GM21825 (cell line): ENCODE results near the gene CFAP74.
A peak's percentile ranks its signal among the peaks of the same experiment; 100 is the strongest.

Source experiments
- ATAC-seq: cut with Tn5 transposase; IDR thresholded peaks from one replicate; pipeline ENCODE4 v1.9.1; 2021; ENCODE audit warnings: mild to moderate bottlenecking, moderate library complexity; ENCODE audit not compliant: unreplicated experiment

Gene CFAP74

DNA sequence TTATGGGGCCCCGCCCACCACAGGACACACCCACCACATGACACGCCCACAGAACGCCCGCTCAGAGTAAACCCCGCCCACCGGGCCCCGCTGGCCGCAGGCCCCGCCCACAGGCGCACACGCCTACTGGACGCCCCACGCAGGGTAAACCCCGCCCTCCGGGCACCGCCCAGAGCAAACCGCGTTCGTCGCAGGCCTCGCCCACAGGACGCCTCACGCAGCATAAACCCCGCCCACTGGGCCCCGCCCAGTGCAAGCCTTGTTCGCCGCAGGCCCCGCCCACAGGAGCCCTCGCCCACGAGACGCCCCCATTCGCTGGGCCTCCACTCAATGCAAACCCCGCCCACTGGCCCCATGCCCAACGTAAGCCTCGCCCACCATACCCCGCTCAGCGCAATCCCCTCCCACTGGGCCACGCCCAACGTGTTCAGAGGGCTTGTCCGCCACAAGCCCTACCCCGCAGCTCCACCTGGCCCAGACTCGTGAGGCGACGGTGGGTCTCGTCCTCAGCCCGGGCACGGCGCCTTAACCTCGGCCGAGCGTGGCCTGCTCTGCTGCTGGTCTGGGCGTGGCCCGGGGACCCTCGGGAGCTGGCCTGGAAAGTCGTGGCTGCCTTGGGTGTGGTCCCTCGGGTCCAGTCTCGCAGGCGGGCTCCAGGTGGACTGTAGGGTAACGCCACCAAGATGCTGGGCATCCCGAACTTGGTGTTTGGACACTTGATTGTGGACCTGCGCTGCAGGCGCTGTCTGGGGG lies 84.1 kb downstream of the CFAP74 start:
- peak; percentile 78 for ATAC-seq

DNA sequence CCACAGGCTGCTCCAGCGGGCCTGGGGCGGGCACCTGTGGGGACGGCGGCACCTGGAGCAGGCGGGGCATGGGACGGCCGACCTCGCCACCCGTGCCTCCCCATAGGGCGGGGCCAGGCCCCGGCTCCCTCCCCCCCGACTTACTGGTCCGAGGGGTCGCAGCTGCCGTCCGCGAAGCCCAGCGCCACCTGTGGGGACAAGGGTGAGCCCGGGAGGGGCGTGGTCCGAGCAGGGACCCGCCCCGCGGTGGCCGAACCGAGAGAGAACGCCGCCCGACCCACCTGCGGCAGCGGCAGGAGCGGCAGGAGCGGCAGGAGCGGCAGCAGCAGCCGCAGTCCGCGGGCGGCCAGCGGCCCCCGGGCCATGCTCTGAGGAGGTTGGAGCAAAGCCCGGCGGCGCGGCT lies 84.7 kb downstream of the CFAP74 start, which contains the start of gene TMEM52:
TMEM52 (minus strand) TSS at position 379 of the 403 bp plus-strand sequence; CDS start at position 365, 14 bp downstream.
- ATAC-seq, result no peak

DNA sequence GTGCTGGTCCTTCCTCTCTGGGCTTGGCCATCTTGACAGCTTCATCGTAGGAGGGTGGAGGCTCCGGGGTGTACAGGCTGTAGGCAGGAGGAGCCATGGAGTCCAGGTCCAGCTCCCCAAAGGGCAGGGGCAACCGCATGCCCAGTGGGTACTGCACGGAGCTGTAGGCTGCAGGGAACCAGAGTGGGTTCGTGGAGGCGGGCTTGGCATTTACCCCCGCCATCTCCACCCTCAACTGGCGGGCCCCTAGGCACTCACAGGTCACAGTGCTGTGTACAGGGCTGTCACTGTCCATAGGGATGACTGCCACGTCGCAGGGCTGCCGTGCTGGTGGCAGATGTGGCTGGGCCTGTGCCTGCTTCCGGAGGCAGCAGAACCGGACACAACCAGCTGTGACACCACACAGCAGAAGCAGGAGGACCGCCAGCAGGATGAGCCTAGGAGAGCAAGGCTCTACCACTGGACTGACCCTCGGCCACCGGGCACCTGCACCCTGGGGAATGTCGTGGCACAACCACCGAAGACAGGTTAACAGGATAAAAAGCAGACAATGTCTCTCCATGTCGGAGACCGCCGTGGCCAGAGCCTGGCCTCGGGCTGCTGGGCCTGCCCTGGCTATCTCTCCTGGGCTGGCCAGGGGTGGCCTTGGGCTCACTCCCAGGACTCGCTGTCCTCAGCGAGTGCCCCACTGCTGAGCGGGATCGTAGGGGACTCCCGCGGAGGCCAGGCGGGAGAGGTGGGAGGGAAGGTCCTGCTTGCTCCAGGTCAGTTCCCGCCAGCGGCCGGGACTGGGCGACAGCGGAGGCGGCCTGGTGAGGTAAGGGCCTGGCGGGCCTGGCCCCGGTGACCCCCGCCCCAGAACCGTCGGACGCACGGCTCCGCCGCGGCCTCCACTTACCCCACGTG lies 85.3 kb downstream of the CFAP74 start:
- no peak for ATAC-seq

DNA sequence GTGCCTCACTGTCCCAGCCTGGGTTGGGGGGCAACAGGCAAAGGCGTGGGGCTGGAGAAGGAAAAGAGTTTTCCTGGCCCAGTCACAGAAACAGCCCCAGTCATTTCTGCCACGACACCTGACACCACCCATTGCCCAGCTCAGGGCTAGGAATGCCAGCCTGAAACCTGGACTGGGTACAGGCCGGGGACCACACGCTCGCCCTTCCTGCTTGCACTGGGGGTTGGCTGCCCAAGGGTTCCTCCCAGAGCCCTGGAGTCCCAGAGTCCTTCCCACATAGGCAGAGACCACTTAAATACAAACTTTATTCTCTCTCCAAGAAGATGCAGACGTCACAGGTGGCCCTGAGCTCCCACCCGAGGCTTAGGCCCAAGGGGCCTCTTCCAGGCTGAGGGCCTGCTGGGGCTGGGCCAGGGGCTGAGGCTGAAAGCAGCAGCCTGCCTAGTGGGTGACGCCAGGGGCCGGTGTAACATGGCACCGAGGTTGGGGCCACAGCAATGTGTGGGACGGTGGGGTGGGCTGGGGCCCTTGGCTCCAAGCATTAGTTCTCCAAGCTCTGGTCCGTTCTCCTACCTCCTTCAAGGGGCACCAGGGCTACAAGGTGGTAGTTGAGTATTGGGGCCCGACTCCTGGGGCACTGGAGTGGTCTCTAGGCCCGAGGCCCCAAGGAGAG lies 86.1 kb downstream of the CFAP74 start:
- no peak for ATAC-seq

DNA sequence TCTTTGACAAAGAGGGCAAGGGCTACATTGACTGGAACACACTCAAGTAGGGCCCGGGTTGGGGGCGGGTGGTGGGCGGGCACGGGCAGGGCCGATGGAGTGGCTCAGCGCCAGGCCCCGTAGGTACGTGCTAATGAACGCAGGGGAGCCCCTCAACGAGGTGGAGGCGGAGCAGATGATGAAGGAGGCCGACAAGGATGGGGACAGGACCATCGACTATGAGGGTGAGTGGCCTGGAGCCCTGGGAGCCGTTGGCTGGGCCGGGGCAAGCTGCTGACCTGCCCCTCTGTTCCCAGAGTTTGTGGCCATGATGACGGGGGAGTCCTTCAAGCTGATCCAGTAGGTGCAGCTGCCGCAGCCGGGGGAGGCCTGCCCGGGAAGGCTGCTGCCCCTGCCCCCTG lies 86.7 kb downstream of the CFAP74 start:
- no peak for ATAC-seq

DNA sequence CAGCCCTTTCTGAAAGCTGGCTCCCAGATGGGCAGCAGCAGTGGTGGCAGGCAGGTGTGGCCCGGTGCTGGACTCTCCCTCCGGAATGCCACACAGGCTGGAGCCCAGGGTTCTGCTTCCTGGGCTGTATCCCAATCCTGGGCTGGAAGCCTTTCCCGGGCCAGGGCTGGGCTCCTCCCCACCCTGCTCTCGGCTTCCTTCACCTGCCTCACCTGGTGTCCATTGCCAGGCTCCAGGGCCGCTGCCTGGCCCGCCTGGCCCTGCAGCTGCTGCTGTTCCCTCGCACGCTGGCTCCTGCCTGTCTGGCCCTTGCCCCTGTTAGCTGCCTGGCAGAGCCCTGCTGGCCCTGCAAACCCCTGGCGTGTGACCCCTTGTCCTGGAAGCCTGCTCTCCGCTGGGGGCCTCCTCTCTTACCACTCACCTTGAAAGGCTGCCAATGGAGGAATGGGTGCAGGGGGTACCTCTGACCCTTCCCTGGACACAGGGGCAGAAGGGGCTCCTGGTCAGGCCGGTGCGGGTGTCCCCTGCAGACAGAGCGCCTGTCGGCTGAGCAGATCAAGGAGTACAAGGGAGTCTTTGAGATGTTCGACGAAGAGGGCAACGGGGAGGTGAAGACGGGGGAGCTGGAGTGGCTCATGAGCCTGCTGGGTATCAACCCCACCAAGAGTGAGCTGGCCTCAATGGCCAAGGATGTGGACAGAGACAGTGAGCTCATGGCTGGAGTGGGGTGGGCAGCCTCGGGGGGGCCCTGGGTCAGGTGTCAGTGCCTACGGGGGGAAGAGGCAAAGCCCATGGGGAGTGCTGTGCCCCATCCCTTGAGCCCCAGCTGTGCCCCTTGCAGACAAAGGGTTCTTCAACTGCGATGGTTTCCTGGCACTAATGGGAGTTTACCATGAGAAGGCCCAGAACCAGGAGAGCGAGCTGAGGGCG lies 87.4 kb downstream of the CFAP74 start:
- ATAC-seq, result no peak

DNA sequence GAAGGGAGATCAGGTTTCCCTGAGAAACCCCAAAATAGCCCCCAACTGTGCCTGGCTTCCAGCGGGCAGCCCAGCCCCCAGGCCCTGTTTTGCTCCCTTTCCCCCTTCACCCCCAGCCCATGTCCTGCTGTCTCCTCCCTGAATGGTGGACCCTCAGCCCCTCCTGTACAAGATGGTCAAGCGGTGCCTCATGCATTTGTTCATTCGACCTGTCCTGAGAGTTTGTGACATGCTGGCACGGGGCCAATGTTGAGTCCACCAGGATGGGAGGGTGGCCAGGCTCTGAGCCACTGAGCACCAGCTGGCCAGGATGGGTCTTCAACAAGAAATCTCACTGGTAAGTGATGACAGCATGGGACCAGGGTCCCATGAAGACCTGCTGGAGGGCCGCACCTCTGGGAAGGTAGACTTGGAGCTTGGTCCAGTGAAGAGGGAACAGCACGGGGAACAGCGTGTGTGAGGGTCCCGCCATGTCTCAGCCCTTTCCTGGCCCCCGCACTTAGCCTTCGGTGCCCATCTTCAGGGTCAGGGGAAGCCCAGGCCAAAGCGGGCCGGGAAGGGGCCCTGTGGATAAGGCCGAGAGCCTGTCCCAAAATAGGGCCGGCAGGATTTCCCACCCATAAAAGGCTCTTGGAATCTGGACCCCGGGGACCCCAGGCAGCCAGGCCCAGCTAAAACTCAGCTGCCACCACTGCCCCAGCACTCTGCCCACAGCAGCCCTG lies 88.5 kb downstream of the CFAP74 start, which contains the start of gene CALML6:
CALML6 (plus strand) TSS at position 290 of the 722 bp plus-strand sequence; CDS start at position 311, 21 bp downstream.
- no peak for ATAC-seq

DNA sequence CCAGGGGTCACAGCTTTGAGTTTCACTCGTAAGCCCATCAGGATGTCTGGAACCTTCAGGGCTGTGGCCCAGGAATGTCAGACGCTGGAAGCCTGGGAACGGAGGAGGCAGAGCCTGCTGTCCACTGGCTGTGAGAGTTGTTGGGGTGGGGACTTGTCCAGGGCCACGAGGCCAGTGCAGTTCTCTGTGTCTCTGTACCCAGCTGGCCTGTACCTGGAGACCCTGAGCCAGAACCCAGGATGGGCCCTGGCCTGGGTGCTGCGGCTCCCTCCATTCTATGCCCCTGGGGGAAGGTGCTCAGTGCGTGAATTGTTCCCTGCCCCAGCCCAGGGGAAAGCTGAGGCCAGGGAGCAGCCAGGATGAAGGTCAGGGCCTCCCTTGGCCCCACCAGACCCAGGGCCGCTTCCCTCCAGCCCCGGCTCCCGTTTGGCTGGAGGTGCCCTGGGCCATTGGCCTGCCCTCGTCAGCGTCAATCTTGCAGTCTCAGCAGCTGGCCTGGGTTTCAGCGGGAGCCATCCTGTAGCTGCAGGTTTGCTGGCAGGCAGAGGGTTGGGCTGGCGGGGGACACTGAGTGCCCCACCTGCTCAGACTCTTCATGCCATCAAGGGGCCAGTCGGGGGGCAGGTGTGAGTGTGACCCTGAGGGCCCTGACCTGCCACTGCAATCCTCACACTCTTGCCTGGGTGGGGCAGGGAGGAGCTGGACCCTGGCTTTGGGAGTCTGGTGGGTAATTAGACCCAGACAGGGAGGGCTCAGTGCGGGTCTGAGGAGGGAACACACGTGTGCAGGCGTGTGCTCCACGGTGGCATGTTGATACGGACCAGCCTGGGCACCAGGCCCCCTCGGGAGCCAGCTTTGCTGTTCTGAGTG lies 89.2 kb downstream of the CFAP74 start:
- ATAC-seq, result no peak

DNA sequence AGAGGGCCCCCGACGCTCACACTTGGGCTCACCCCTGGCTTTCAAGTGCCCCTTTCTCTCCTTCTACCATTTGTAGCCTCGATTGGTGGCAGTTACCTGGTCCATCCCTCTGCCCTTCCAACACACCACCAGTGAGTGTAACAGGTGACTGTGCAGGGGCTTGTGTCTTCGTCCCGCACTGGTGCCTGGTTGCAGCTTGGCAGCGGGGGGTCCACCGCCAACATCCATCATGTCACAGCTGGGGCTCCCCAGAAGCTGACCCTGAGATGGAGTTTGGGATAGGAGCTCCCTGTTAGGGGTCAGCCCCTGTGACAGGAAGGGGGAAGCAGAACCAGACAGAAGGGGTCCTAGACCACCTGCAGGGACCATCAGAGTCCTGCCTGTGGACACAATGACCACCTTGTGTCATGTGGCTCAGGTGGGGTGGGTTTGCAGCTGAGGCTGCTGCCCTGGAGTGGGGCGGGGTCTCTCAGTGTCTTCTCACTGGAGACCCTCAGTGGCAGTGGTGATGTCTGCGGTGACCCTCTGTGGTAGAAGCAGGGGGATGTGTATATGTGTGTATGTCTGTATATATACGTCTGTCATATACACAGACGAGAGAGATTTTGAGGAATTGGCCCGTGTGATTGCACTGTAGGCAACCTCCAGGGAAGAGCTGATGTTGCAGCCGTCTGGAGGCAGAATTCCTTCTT lies 92.1 kb downstream of the CFAP74 start:
- no peak for ATAC-seq

DNA sequence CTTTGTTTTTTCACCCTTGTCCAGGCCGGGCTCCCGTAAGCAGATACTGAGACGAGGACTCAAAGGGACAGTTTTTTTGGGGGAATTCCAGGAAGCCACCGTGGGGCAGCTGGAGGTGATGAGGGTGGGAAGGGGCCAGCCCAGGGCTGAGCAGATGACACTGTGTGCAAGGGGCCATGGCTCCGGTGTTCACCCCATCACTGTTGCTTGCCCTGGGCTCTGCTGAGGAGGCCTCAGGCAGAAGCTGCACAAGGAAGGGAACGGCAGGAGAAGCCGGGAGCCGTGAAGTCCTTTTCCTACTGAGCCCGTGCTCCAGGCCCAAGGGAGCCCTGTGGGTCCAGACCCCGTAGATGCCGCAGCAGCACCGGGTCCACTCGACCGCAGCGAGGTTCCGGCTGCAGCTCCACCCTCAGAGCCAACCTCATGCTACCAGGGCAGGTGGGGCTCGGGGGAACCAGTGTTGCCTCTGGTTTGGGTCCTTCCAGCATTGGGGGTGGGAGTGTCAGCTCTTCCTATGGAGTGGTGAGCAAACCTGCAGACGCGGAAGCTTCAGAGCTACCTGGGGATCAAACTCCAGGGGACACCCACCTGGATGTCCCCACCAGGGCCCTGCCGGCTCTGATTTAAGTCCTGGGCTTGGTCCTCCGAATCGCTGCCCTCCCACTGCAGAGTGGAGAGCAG lies 92.8 kb downstream of the CFAP74 start:
- no peak for ATAC-seq

DNA sequence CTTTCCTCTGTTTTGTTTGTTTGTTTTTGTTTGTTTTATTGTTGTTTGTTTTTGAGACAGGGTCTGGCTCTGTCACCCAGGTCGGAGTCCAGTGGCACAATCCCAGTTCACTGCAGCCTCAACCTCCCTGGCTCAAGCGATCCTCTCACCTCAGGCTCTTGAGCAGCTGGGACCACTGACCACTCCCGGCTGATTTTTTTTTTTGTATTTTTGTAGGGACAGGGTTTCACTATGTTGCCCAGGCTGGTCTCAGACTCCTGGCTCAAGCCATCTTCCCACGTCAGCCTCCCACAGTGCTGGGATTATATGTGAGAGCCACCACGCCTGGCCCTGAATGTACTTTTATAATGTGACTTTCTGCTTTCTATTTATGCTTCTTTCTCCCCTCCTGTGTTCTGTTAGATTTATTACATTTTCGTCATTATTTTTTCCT lies 93.5 kb downstream of the CFAP74 start:
- no peak for ATAC-seq

DNA sequence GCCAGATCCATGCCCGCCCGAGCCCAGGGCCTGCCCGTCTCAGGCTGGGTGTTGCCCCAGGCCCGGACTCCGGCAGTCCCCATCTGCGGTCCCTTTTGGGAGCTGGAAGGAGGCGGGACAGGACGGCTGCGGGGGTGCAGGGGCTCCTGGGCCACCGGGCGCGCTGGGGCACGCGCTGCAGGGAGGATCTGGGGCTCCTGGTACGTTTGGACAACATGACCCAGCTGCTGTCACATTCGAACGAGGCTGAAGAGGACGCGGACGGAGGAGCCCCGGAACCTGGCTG lies 95.1 kb downstream of the CFAP74 start:
- no peak for ATAC-seq

DNA sequence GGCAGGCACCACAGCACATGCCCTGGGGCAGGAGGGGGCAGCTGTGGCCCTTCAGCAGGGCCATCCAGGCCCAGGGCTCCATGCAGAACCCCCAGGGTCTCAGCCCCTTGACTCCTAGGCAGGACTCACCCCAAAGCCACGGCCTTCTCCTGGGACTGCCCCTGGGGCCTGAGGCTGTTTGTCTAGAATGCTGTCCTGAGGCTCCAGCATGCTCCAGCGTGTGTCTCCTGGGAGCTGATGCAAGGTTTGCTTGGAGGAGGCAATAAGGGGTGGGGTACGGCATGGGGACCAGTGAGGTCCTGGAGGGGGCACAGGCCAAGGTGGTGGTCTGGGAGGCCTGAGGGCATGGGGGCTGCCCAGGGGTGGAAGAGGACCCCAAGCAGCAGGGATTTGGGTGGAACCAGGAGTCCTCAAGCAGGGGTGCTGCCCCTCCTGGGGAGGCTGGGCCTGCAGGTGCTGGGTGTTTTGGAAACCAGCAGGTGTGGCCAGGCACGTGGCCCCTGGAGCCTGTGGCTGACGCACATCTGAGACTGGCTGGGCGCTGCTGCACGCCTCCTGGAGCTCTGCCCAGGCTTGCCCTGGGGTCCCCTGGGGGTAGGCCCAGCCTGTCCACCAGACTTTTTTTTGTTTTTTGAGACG lies 96.4 kb downstream of the CFAP74 start:
- ATAC-seq, result no peak

DNA sequence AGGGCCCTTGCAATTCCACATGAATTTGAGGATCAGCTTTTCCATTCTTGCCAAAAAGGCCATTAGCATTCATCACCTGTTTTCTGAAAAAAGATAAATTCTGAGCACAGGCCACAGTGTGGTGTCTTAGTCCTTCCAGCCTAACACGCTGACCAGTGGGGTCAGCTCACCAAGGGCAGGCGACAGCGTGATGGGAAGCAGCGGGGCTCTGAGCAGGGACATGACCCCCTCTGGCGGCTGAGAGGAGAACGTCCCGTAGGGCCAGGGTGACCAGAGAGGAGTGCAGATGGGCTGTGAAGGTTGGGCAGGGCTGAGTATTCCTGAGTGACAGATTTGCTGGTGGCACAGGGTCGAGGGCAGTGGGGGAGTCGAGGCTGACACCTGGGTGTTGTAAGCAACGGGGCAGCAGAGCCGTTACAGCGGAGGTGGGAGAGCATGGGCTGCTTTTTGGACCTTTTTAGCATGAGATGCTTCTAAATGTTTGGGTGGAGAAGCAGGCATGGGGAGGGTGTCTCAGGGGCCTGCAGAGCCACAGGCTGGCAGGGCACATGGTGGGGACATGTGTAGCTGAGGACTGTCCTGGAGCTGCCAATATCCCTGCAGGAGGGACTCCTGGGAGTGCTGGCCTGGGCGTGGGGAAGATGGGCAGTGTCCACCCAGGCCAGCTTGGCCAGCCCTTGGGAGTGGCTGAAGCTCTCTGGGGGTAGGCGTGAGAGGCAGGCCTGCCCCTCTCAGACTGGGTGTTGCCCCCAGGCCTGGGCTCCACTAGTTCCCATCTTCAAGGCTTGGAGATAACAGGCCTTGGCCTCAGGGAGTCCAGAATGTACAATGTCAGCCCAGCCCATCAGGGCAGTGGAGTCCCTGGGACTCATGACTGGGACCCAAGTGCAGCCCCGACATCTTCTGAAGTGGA lies 97.1 kb downstream of the CFAP74 start:
- ATAC-seq, result no peak

DNA sequence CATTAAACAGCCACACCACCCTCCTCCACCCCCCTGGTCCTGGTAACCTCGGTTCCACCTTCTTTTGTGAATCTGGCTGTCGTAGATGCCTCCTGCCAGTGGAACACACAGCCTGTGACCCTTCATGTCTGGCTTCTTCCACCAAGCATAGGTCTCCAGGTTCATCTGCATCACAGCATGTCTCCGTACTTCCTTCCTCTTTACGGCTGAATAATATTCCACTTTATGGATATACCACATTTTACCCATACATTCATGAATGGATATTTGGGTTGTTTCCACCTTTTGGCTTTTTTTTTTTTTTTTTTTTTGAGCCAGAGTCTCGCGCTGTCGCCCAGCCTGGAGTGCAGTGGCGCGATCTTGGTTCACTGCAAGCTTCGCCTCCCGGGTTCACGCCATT lies 100.4 kb downstream of the CFAP74 start:
- ATAC-seq, result no peak

DNA sequence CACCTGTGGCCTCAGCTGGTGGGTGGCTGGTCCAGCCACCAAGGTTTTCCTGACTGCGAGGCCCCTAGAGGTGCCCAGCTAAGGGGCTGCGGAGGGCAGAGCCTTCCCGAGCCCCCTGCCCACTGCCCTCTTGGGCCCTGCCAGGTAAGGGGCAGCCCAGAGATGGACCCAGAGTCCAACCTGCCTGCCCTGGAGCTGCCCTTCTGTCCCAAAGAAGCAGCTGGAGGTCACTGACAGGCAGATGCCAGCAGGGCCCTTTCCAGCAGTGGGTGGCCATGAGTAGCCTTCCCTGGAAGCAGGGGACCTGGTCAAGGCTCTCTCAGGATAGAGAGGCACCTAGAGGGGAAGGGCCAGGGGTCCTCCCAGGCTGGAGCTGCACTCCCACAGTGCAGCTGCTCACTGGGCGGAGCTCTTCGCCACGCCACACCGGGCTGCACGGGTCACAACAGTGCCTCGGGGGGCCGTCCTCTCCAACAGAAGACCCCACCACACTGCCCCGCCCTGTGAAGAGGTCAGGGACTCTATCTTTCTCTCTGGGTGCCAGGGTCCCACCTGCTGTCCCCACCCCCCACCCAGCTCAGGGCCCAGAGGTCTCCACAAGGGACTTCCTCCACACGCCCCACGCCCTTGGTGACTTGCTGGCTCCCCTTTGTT lies 101.8 kb downstream of the CFAP74 start:
- no peak for ATAC-seq
